ENCODE measurements around the gene CARD8.

CARD8 gene

GRCh38 chr19:48194844-48195830 lies 60.6 kb downstream of the CARD8 start:
- no peak for TF ChIP-seq CTCF (IDR thresholded peaks at IDR 0.05; ENCODE audit: low read depth, low read length)
- DNase-seq (ENCODE audit: low read depth in 2 of 2) = no peak
- no peak overlapping the region for H3K4me3 ChIP-seq (replicated peaks in 1 of 2; ENCODE audit: low read depth in 2 of 2, low read length in 2 of 2)

DNA sequence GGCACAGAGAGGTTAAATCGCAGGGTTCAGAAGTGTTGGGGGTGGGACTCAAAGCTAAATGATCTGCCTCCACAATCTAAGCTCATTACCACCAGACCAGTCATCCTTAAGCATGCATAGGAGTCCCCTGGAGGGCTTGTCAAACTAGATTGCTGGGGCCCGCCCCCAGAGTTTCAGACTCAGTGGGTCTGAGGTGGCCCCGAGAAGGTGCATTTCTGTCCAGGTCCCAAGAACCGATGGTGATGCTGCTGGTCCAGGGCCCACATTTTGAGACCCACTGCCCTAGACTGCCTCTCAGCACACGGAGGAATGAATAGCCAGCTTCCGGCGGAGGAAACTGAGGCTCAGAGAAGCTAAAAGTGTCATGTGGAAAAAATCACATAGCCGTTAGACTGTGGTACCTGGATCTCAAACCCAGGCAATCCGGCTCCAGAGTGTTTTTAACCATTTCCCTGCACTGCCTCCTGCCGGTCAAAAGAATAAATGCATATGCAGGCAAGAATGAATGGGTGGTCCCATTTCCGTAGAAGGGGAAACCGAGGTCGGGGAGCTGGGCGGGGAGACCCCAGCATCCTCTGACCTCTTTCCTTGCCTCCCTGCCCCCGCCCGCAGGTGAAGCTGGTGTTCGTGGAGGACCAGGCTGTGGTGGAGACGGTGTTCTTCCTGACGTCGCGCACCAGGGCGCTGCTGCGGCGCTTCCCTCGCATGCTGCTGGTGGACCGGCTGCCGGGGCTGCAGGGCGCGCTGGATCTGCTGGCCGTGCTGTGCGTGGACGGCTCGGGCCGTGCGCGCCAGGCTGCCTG lies 61.5 kb downstream of the CARD8 start:
- DNase-seq (ENCODE audit: low read depth in 2 of 2) = peak; percentile 17 to 27
- no peak overlapping the region for H3K4me3 ChIP-seq (replicated peaks in 1 of 2; ENCODE audit: low read depth in 2 of 2, low read length in 2 of 2)
- peak; percentile 64 for TF ChIP-seq CTCF (IDR thresholded peaks at IDR 0.05; ENCODE audit: low read depth, low read length)

GRCh38 chr19:48192750-48193149 lies 63.0 kb downstream of the CARD8 start:
- TF ChIP-seq CTCF (IDR thresholded peaks at IDR 0.05; ENCODE audit: low read depth, low read length) = no peak
- no peak overlapping the region for H3K4me3 ChIP-seq (replicated peaks in 1 of 2; ENCODE audit: low read depth in 2 of 2, low read length in 2 of 2)
- DNase-seq (ENCODE audit: low read depth in 2 of 2) = no peak

GRCh38 chr19:48190885-48191284 lies 64.8 kb downstream of the CARD8 start:
- no peak overlapping the region for H3K4me3 ChIP-seq (replicated peaks in 1 of 2; ENCODE audit: low read depth in 2 of 2, low read length in 2 of 2)
- no peak for DNase-seq (ENCODE audit: low read depth in 2 of 2)
- TF ChIP-seq CTCF (IDR thresholded peaks at IDR 0.05; ENCODE audit: low read depth, low read length) = no peak

GRCh38 chr19:48190288-48190884 lies 65.3 kb downstream of the CARD8 start:
- DNase-seq (ENCODE audit: low read depth in 2 of 2) = peak; percentile 39 to 40
- no peak overlapping the region for H3K4me3 ChIP-seq (replicated peaks in 1 of 2; ENCODE audit: low read depth in 2 of 2, low read length in 2 of 2)
- no peak for TF ChIP-seq CTCF (IDR thresholded peaks at IDR 0.05; ENCODE audit: low read depth, low read length)

DNA sequence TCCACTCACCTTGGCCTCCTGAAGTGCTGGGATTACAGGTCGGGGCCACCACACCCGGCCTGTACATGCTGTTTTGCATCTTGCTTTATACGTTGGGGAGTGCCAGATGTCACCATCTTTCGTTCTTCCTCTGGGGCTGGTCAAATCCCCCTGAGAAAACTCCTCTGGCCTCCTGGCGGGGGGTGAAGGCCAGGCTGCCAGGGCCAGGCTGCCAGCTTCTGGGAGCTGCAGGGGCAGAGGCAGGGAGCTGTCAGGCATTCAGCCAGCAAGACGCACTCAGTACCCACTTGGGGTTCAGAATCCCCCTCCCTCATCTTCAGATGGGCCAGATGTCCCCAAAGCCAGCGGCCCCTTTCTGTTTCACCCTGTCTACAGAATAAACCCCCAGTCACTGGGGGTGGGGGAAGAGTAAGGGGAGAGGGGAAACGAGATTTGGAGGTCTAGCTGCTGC lies 69.1 kb downstream of the CARD8 start:
- no peak for DNase-seq (ENCODE audit: low read depth in 2 of 2)
- no peak overlapping the region for H3K4me3 ChIP-seq (replicated peaks in 1 of 2; ENCODE audit: low read depth in 2 of 2, low read length in 2 of 2)
- TF ChIP-seq CTCF (IDR thresholded peaks at IDR 0.05; ENCODE audit: low read depth, low read length) = no peak
